HL-60 (cell line): Measurements from ENCODE around the gene PRELP.

Experiments used
- CTCF ChIP-seq: IDR thresholded peaks from one replicate; pipeline ENCODE4 v1.5.1; 2011; ENCODE audit warnings: low read length, control low read depth, inconsistent platforms; ENCODE audit not compliant: insufficient read depth
- GABPA ChIP-seq: IDR thresholded peaks from 2 replicates; pipeline ENCODE4 v1.6.1; 2012; ENCODE audit warnings: low read depth
- POLR2AphosphoS5 ChIP-seq: IDR thresholded peaks from 2 replicates; pipeline ENCODE4 v1.6.1; 2012; ENCODE audit warnings: low read depth
- REST ChIP-seq: IDR thresholded peaks from 2 replicates; pipeline ENCODE4 v1.6.1; 2012; ENCODE audit warnings: low read depth; ENCODE audit not compliant: insufficient replicate concordance
- SPI1 ChIP-seq: IDR thresholded peaks from 2 replicates; pipeline ENCODE4 v1.6.1; 2012; ENCODE audit warnings: low read depth, mild to moderate bottlenecking, borderline replicate concordance

DNA sequence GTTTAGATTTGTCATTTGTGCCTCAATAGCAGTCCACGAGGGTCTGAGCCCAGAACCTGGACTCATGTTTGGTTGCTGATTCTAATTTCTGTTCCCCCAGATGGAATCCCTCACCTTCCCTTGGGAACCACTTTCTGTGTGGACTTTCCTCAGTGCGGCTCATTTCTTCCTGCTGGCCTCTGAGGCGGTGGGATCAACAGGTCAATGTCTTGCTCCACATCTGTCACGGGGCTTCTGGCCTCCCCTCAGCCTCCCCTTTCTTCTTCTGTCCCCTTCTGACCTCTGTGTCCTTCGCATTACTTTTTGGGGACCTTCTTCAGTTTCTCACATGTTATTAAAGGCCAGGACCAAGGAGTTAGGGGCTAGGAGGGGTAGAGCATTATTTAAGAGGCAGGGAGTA is 49.2 kb upstream of the PRELP start:
- TF ChIP-seq CTCF (no peak), SPI1 (no peak), REST (no peak), POLR2AphosphoS5 (no peak), GABPA (no peak)
